IPS-20b (cell line): ENCODE results near the gene PTTG1.

Experiments
- H3K27ac ChIP-seq: one replicate; pipeline ENCODE4 v1.5.1; 2013; ENCODE audit warnings: low read length
- H3K27me3 ChIP-seq: 2 replicates; pipeline ENCODE4 v1.6.1; 2013; ENCODE audit warnings: mild to moderate bottlenecking, low read length, inconsistent platforms; ENCODE audit not compliant: insufficient read depth
- H3K36me3 ChIP-seq: 2 replicates; pipeline ENCODE4 v1.6.1; 2013; ENCODE audit warnings: low read depth, mild to moderate bottlenecking, inconsistent platforms, low read length, moderate library complexity; ENCODE audit not compliant: insufficient read depth
- H3K4me1 ChIP-seq: 2 replicates; pipeline ENCODE4 v1.6.1; 2013; ENCODE audit warnings: mild to moderate bottlenecking, control low read depth, inconsistent platforms, low read length, moderate library complexity; ENCODE audit not compliant: insufficient read depth
- H3K4me3 ChIP-seq: 2 replicates; pipeline ENCODE4 v1.5.1; 2013; ENCODE audit warnings: mild to moderate bottlenecking, low read length, inconsistent platforms
- H3K9ac ChIP-seq: 2 replicates; pipeline ENCODE4 v1.6.1; 2013; ENCODE audit warnings: low read depth, mild to moderate bottlenecking, inconsistent platforms, low read length, moderate library complexity
- H3K9me3 ChIP-seq: 2 replicates; pipeline ENCODE4 v1.6.1; 2013; ENCODE audit warnings: mild to moderate bottlenecking, low read depth, low read length, inconsistent platforms; ENCODE audit not compliant: insufficient read depth

Gene PTTG1

DNA sequence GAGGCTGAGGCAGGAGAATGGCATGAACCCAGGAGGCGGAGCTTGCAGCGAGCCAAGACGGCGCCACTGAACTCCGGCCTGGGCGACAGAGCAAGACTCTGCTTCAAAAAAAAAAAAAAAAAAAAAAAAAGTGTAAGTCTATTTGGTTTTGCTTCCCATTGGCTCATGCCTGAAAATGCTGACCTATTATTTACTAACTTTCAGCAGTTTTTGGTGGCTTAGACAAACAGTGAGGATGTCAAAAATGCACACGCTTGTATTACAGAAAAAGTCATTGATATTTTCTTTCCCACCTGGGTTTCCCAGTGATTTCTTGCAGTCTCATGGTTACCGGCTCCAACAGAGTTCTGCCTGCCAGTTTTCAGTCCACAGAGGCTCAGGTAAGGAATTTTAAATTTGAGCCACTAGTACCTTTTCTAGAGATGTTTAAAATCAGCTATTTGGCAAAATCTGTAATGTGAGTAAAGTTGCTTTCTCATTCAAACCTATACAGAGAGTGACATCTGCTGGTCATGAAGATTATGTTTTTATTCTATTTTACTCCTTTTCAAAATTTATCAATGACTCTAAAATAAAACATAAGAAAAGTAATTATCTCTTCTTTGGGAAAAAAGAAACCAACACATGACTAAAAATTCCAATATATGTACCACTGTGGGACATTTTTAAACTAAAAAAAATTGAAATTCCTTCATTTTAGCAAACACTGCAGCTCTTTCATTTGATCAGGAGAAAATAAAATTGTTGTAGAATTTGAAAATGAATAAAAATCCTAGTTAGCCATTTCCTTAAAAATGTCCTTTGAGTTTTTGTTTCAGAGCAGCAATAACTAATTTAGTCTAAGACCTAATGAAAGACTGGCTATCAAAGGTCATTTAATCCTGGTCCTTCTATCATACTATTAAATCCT, 30.6 kb upstream of the PTTG1 start:
- H3K27ac ChIP-seq: no peak overlapping the region
- no peaks in the 10 kb centered on the region for H3K4me1 ChIP-seq
- peaks cover 8% of the 10 kb centered on the region; the same call in 1 of the 2 replicates for H3K9me3 ChIP-seq
- no peaks in the 10 kb centered on the region for H3K27me3 ChIP-seq
- H3K9ac ChIP-seq: no peak overlapping the region
- H3K4me3 ChIP-seq: no peak overlapping the region
- H3K36me3 ChIP-seq: peaks cover 4% of the 10 kb centered on the region; the same call in 1 of the 2 replicates

DNA sequence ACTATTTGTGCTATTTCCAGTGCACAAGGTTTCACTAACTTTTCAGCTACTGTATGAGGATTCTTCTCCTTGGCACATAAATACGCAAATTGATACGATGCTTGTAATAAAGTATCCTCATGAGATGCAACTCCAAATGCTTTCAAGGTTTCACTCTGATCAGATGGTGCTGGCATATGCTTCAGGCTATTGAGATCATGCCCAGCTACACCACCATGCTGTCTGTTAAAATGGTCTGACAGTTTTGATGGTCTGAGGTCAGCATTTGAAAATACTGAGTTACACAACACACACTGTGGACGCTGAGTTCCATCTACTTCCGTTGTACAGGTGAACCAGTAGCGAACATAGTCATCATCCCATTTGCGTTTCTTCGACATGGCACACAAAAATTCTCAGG, 26.5 kb upstream of the PTTG1 start:
- Histone ChIP-seq H3K27me3 (no peaks in the 10 kb centered on the region), H3K9me3 (no peaks in the 10 kb centered on the region), H3K4me3 (no peak overlapping the region), H3K9ac (no peak overlapping the region), H3K36me3 (peaks cover 4% of the 10 kb centered on the region; the same call in 1 of the 2 replicates), H3K27ac (no peak overlapping the region), H3K4me1 (peaks cover 8% of the 10 kb centered on the region; the same call in 1 of the 2 replicates)

GRCh38 chr5:160397492-160397891, 24.2 kb upstream of the PTTG1 start:
- Histone ChIP-seq H3K4me3 (no peak overlapping the region), H3K9ac (peak overlapping the region; percentile 64), H3K9me3 (no peaks in the 10 kb centered on the region), H3K36me3 (peaks cover 15% of the 10 kb centered on the region), H3K27me3 (no peaks in the 10 kb centered on the region), H3K4me1 (peaks cover 10% of the 10 kb centered on the region; the same call in 1 of the 2 replicates), H3K27ac (no peak overlapping the region)

DNA sequence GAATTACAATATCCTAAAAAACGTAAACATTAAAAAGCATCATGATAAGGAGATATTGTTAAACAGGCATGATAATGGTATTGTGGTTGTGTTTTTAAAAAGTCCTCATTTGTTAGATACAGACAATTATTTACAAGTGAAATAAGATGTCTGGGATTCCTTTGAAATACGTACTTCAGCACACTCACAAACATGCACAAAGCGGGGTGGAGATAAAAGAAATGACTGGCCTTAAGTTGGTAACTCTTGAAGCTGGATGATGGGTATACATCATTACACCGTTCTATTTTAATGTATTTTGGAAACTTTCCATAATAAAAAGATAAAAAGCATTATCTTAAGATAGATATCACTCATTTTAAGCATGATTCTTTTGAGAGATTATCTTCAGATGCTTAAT, 22.8 kb upstream of the PTTG1 start:
- Histone ChIP-seq H3K9ac (peak overlapping the region; percentile 97), H3K36me3 (peaks cover 24% of the 10 kb centered on the region), H3K4me3 (peak overlapping the region; percentile 91), H3K27ac (no peak overlapping the region), H3K9me3 (no peaks in the 10 kb centered on the region), H3K4me1 (peaks cover 10% of the 10 kb centered on the region; the same call in 1 of the 2 replicates), H3K27me3 (no peaks in the 10 kb centered on the region)

GRCh38 chr5:160399402-160400353, 22.0 kb upstream of the PTTG1 start, which contains the start of gene FAM200C:
FAM200C (minus strand) TSS chr5:160400054; CDS start chr5:160395490, 4,564 bp downstream.
- Histone ChIP-seq H3K4me1 (peaks cover 10% of the 10 kb centered on the region; the same call in 1 of the 2 replicates), H3K36me3 (peaks cover 33% of the 10 kb centered on the region), H3K9ac (peak within 1 kb of the TSS; percentile 97), H3K27me3 (no peaks in the 10 kb centered on the region), H3K27ac (peak within 1 kb of the TSS; percentile 44), H3K9me3 (no peaks in the 10 kb centered on the region), H3K4me3 (peak within 1 kb of the TSS; percentile 91)

- Histone ChIP-seq H3K4me1 (peaks cover 26% of the 10 kb centered on the region), H3K9ac (peak within 1 kb of the TSS; percentile 93), H3K27ac (peak within 1 kb of the TSS; percentile 62), H3K36me3 (peaks cover 25% of the 10 kb centered on the region), H3K27me3 (no peaks in the 10 kb centered on the region), H3K4me3 (peak within 1 kb of the TSS; percentile 96), H3K9me3 (no peaks in the 10 kb centered on the region)
Measured at GRCh38 chr5:160418561-160419457, 2.8 kb upstream of the PTTG1 start, which contains the start of gene SLU7. SLU7 (minus strand) TSS chr5:160419081; CDS start chr5:160415294, 3,787 bp downstream.

- peaks cover 26% of the 10 kb centered on the region for H3K4me1 ChIP-seq
- peak overlapping the region; percentile 62 for H3K27ac ChIP-seq
- H3K4me3 ChIP-seq: peak overlapping the region; percentile 96
- no peaks in the 10 kb centered on the region for H3K27me3 ChIP-seq
- H3K9me3 ChIP-seq: no peaks in the 10 kb centered on the region
- H3K36me3 ChIP-seq: peaks cover 27% of the 10 kb centered on the region
- peak overlapping the region; percentile 93 for H3K9ac ChIP-seq
Measured at GRCh38 chr5:160419458-160420330, 2.0 kb upstream of the PTTG1 start.

DNA sequence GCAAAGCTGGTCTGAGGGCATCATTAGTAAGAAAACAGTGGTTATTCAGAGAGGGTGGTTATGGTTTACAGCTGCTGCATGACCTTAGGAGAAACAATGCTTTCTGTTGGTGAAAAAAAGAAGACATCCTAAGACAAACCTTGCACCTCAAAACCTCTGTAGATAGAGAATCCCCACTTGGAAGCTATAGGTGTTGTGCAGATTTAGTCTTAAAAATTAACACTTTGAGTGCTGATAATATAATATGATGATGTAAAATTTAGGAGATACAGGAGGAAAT, 1.4 kb upstream of the PTTG1 start:
- Histone ChIP-seq H3K9me3 (no peaks in the 10 kb centered on the region), H3K27ac (no peak overlapping the region), H3K4me1 (peaks cover 26% of the 10 kb centered on the region), H3K27me3 (no peaks in the 10 kb centered on the region), H3K9ac (no peak overlapping the region), H3K4me3 (no peak overlapping the region), H3K36me3 (peaks cover 29% of the 10 kb centered on the region)

GRCh38 chr5:160423099-160423498, 1.4 kb downstream of the PTTG1 start:
- Histone ChIP-seq H3K4me1 (peaks cover 23% of the 10 kb centered on the region), H3K9ac (peak overlapping the region; percentile 97), H3K36me3 (peaks cover 56% of the 10 kb centered on the region), H3K9me3 (no peaks in the 10 kb centered on the region), H3K27ac (no peak overlapping the region), H3K27me3 (no peaks in the 10 kb centered on the region), H3K4me3 (peak overlapping the region; percentile 98)

GRCh38 chr5:160427607-160428006, 6.0 kb downstream of the PTTG1 start:
- H3K4me1 ChIP-seq: peaks cover 12% of the 10 kb centered on the region
- peaks cover 71% of the 10 kb centered on the region for H3K36me3 ChIP-seq
- no peak overlapping the region for H3K27ac ChIP-seq

More at GRCh38 chr5:160427607-160428006, 6.0 kb downstream of the PTTG1 start:
- Histone ChIP-seq H3K27me3 (no peaks in the 10 kb centered on the region), H3K9me3 (no peaks in the 10 kb centered on the region), H3K4me3 (no peak overlapping the region), H3K9ac (no peak overlapping the region)
